HG02840 (cell line): ENCODE results near the gene BTF3.
"Not testable (repeated sequence)": the region's sequence is repeated elsewhere in the genome, so short reads cannot be mapped to it uniquely, and the experiment has no call there.

ENCODE experiments used
- ATAC-seq: cut with Tn5 transposase; IDR thresholded peaks from one replicate; pipeline ENCODE4 v1.9.1; 2021; ENCODE audit warnings: mild to moderate bottlenecking, moderate library complexity, moderate number of reproducible peaks; ENCODE audit not compliant: unreplicated experiment, low FRiP score

Gene BTF3

DNA sequence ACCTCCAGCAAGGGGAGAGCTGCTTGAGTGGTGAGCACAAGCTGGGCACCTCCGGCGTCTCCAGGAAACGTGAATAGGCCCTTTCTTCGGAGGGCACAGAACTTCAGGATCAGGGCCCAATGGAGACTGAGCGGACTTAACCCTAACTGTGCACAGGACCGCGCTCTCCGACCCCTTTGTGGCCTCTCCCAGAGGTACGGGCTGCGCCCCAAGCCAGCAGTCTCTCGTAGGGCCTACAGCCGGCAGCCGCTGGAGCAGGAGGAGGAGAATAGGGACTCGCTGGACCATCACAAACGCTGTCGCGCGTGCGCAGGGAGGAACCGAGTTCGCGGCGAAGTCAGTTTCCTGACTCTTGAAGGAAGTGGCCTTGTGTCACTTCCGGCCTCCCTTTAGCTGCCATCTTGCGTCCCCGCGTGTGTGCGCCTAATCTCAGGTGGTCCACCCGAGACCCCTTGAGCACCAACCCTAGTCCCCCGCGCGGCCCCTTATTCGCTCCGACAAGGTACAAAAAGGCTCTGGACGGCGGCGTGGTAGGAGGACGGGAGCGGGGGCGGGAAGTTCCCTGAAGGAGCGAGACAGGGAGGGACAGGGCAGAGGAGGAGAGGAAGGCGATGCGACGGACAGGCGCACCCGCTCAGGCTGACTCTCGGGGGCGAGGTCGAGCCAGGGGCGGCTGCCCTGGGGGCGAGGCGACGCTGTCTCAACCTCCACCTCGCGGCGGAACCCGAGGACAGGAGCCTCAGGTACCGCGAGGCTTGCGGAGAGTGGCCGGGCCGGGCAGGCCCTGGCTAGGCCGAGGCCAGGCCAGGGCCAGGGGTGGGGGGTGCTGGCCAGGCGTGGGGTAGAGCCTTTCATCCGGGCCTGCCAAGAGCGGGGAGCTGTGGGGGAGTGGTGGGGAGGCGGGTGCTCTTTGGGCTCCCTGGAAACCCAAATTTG lies at the start of gene BTF3:
Gene BTF3, plus strand, starts transcription at position 386 of the 936 bp plus-strand sequence. Its CDS starts 226 bp downstream, at position 612.
- ATAC-seq: peak; percentile 98

DNA sequence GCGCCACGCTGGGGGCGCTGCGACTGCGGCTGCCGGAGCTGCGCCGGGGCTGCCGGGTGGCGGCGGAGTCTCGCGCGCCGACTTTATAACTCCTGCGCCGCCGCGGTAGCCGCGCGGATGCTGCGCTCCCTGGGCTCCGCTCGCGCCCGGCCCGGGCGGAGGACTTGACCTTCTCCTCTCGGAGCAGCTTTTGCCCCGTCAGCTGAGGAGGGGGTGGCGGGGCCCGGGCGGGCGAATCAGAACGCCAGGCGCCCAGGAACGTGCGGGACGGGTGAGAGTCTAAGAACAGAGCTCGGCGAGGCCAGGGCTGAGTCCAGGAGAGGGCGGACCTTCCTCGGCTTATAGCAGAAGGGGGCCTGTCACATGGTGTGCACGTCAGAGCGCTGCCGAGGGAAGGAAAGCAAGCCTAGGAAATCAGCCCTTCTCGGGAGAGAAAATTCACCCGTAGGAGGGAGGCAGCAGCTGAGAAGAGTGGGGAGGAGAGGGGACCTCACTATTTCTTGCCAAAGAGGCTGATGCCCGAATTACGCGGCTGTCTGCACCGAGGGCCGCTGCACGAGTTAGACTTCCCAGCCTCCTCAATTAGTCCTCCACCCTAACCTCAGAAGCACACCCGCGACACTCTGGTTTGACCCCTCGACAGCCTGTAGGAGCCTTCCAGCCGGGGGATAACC lies 49.6 kb upstream of the BTF3 start, which contains the start of gene FOXD1:
Gene FOXD1, minus strand, starts transcription at position 315 of the 674 bp plus-strand sequence. CDS start 415 bp downstream, outside the sequence.
- ATAC-seq: no peak

DNA sequence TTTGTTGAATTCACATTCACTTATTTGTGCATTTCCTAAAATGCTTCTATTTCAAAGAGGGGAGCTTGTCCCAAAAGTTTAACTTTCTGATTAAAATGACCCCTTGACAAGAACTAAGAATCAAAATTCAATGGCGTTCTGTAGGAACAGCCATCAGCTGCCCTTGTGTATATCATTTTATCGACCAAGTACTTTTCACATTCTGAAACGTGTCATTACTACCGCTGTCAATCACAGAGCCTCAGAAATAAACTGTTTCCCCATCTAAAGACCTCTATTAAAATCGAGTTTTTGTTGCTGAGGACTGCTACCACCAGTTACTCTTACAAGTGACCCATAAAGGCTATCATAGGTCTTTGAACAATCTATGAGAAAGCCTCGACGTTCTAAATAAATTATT lies 48.1 kb upstream of the BTF3 start:
- no peak for ATAC-seq

DNA sequence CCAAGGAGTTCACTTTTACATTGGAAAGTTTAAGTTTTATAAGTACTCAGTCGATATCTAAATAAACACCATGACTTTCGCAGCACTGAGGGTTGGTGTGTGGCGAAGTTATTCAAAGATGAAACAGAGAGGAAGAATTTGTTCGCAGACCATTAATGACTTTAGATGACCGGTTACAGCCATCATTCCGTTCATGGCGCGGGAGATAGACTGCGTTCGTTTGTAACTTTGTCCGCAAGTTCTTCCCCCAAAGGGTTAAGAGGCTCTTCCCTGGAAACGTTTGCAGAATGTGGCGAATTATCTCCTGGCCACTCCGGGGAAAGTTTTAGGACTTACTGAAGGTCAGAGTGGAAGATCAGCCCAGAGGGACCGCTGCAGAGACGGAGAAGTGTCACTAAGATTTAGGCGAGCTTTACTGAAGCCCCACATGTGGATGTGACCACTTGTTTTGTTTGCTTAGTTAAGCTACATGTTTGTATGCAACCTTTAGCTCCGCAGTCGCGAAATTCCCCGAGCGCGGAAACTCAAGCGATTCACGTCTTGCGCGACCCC lies 47.5 kb upstream of the BTF3 start:
- ATAC-seq: no peak

- ATAC-seq: no peak
These were observed 46.8 kb upstream of the BTF3 start for GRCh38 chr5:73451224-73452130.

DNA sequence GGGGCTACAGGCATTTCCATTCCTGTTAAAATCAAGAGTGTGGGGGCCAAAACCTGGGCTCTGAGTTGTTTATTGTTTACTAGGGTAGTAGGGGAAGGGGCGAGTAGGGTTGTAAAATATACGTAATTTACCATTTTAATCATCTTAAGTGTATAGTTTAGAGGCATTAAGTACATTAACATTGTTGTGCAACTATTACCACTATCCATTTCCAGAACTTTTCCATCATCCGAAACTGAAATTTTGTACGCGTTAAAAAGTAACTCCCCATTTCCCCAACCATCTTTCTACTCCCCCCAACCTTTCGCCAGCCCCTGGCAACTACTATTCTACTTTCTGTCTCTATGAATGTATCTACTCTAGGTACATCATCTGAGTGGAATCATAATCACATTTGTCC lies 46.0 kb upstream of the BTF3 start:
- no peak for ATAC-seq

DNA sequence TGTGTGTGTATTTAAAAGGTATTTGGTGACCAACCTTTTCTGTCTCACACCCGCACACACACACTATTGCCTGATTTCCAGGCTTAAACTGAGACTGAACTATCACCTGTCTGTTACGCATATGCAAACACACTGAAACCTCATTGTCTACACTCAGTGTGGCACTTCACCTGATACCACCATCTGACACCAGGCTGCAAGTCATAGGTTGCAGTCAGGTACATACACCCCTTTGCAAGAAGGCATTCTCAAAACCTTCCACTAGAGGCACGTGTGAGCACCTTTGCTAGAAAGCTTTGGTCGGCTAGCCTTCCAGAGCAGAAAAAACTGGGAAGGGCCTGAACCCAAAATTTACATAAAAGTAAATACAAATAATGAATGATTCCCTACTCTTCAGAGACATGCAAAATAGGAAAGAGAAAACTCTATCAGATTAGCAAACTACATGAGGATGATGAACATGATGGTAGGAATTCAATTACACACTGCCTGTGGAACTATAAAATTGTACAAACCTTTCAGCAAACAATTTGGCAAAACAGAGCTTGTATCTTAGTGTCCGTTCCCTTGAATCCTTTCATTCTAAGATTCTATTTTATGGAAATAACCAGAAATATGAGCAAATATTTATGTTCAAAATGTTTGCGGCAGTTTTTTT lies 43.7 kb upstream of the BTF3 start:
- ATAC-seq: no peak

DNA sequence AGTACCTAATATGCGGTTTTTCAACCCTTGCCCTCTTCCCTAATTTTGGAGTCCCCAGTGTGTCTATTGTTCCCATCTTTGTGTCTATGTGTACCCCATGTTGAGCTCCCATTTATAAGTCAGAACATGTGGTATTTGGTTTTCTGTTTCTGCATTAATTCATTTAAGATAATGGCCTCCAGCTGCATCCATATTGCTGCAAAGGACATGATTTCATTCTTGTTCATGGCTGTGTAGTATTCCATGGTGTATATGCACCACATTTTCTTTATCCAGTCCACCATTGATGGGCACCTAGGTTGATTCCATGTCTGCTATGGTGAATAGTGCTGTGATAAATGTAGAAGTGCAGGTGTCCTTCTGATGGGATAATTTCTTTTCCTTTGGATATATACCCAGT lies 41.8 kb upstream of the BTF3 start:
- not testable (repeated sequence) for ATAC-seq

- no peak for ATAC-seq
These were observed 38.9 kb upstream of the BTF3 start for GRCh38 chr5:73459366-73459765.

DNA sequence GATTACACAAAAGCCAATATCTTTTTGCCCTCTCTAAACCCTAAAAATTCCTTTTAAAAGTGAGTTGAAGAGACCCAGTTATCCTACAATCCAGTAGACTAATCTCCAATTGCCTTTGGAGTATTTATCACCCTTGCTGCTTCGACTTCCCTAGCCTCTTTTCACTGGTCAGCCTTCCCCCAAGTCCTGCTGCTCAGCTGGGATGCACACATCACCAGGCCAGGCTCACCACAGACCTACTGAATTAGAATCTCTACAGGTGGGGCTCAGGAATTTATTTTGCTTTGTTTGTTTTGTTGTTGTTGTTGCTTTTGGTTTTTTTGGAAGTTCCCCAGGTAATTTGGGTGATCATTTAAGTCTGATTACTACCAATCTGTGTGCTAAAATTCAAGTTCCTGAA lies 38.1 kb upstream of the BTF3 start:
- ATAC-seq: no peak

DNA sequence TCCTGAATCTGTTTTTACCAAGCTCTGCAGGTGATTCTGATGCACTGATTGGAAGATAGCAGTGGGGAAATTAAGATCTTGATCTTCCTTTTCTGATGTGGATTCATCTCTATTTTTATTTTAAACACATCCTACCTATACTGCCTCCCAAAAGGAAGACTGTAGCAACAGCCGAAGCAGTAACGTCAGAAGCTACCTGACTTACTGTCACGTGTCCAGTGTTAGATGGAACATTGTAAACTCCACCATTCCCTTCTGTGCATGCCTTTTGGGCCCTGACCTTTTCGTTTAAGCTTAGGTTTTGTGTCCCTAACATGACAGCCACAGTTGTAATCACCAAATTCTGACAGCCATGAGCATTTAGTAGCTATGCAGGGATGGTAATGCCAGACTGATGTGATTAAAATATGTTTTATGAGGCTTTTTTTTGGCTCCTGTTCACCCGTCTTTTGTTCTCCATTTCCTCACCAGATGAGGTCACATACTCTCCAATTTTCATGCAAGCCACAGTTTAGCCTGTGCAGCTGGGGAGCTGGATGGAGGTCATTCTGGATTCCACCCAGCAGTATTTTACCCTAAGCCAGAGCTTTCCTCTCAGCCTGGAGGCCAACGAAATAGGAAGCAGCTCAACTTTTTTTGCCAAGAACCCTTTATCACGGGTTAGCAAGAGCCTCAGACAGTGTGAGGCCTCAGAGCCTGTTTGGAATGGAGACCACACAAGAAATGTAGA lies 34.1 kb upstream of the BTF3 start:
- no peak for ATAC-seq

- not testable (repeated sequence) for ATAC-seq
These were observed 29.6 kb upstream of the BTF3 start for GRCh38 chr5:73468638-73469037.

GRCh38 chr5:73469878-73470277 lies 28.4 kb upstream of the BTF3 start:
- ATAC-seq: no peak

GRCh38 chr5:73471654-73472053 lies 26.6 kb upstream of the BTF3 start:
- no peak for ATAC-seq

- ATAC-seq: no peak
These were observed 26.1 kb upstream of the BTF3 start for GRCh38 chr5:73472116-73472515.

DNA sequence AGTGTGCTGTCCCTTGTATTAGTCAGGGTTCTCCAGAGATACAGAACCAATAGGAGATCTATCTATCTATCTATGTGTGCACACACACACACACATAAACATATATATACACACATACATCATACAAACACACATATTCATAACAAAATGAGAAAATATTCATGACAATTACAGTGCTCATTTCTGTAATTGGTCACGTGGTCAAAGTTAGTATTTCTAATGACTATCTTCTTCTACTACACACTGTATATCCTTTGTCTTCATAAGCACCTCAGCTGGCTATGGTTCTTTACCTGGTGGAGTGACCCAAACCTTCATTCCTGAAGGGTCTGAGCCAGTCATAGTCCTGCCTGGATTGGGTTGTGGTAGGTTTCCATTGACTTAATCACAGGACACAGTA lies 17.7 kb upstream of the BTF3 start:
- ATAC-seq: no peak

- ATAC-seq: no peak
These were observed 15.7 kb upstream of the BTF3 start for GRCh38 chr5:73482383-73483136.

GRCh38 chr5:73483676-73484075 lies 14.6 kb upstream of the BTF3 start:
- no peak for ATAC-seq
